Right lobe of liver (tissue), 6 donors: Measurements from ENCODE around the gene NBDY. TPM values are rescaled to one million over a fixed set of nuclear protein-coding genes. Genes with fewer than 3 reads are reported as not detected.

Experiments
- ATAC-seq, 4 donors: fragments of 200-7000 bp; cut with Tn5 transposase; one replicate each; pipeline ENCODE4 v1.9.1; 2020; ENCODE audit warnings: mild to moderate bottlenecking in 4 of 4, moderate library complexity in 4 of 4
- DNase-seq, 3 donors: peaks; one replicate each; pipeline ENCODE4 v3.0.0-alpha.2; 2020
- H3K27ac ChIP-seq, 3 donors: fragments of 200-600 bp; one replicate each; pipeline ENCODE4 v1.8.0; 2022
- H3K27me3 ChIP-seq, 2 donors: fragments of 200-600 bp; one replicate each; pipeline ENCODE4 v1.8.0; 2022
- H3K36me3 ChIP-seq, 4 donors: fragments of 200-600 bp; sonication (generic) in 1 of 4; one replicate each; pipeline versions ENCODE4 v1.5.1 to v1.8.0; 2017 to 2022; ENCODE audit warnings: control low read depth in 1 of 4
- H3K4me1 ChIP-seq, 4 donors: fragments of 200-600 bp; sonication (generic) in 1 of 4; one replicate each; pipeline versions ENCODE4 v1.5.1 to v1.8.0; 2017 to 2022; ENCODE audit warnings: control low read depth in 1 of 4
- H3K4me3 ChIP-seq, 3 donors: fragments of 200-600 bp; one replicate each; pipeline ENCODE4 v1.8.0; 2022
- H3K9me3 ChIP-seq, 4 donors: fragments of 200-600 bp; sonication (generic) in 1 of 4; one replicate each; pipeline versions ENCODE4 v1.5.1 to v1.8.0; 2017 to 2022; ENCODE audit warnings: control low read depth in 1 of 4
- POLR2A ChIP-seq: fragments of 450-650 bp; IDR thresholded peaks from one replicate; pipeline ENCODE4 v1.6.1; 2017; ENCODE audit warnings: antibody characterized with exemption, mild to moderate bottlenecking
- WGBS: methylation state at CpG from one replicate; pipeline ENCODE4 v1.1.6; 2018; ENCODE audit warnings: low coverage, low lambda C conversion rate; ENCODE audit not compliant: insufficient coverage; ENCODE audit errors: missing lambda C conversion rate; 5-methylcytosine and 5-hydroxymethylcytosine counted together
- intact Hi-C, 2 donors: fragments of 100-400 bp; cut with DNase I; formaldehyde crosslinking; loops; one replicate each; pipeline versions ENCODE4 v1.11.2 to v1.14.1; 2022
- total RNA-seq, 6 experiments: library from RNA; depleted of rRNA in 2 of 6; stranded (reverse); fragments of >200 nt in 2 of 6; fragmentation: NEBNext Ultra II Directional in 3 of 6; extraction: Animal tissue kit (Norgen Biotek cat#: 25700) in 3 of 6; gene quantifications; one replicate each; pipeline versions ENCODE4 v1.1.0 to v1.2.4, GENCODE V29; 2016 to 2023
- TF ChIP-seq, protein P1 (sequence below), 4 donors: fragments of 200-600 bp in 3 of 4; fragments of 450-650 bp in 1 of 4; IDR thresholded peaks; one replicate each; pipeline versions ENCODE4 v1.5.1 to v1.8.0; 2016 to 2022; ENCODE audit warnings: antibody characterized with exemption in 4 of 4, mild to moderate bottlenecking in 2 of 4
- donor health status: DM: no; HTN: yes; CAD: no.
- donor health status: DM: no; HTN: no; CAD: no.
- donor health status: DM: no; HTN: no; CAD: no.
- donor health status: DM: no; HTN: yes; CAD: no.
- donor health status: DM: no; HTN: yes; CAD: no.

The NBDY gene
- total RNA-seq, 6 experiments from 2014 or later, result 2.8 to 10.0 (median 5.4) TPM

DNA sequence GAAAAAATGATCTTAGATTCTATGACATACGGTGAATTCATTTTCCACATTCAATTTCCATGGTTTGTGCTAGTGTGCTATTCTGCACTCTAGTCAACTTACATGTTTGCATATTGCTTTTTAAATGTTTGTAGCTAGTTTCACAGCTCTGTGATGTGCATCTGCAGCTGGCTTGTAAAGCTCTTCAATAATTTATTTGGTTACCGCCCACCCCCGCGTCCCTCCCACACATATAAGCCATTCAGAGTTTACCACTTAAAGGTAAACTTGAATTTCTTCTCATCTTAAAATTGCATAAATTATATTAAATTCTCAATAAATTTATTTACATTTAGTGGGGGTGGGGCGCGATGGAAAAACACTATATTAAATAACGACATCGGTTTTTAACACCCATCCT lies 291 bp upstream of the NBDY start:
- no peak for TF ChIP-seq POLR2A
- TF ChIP-seq, protein P1, sequence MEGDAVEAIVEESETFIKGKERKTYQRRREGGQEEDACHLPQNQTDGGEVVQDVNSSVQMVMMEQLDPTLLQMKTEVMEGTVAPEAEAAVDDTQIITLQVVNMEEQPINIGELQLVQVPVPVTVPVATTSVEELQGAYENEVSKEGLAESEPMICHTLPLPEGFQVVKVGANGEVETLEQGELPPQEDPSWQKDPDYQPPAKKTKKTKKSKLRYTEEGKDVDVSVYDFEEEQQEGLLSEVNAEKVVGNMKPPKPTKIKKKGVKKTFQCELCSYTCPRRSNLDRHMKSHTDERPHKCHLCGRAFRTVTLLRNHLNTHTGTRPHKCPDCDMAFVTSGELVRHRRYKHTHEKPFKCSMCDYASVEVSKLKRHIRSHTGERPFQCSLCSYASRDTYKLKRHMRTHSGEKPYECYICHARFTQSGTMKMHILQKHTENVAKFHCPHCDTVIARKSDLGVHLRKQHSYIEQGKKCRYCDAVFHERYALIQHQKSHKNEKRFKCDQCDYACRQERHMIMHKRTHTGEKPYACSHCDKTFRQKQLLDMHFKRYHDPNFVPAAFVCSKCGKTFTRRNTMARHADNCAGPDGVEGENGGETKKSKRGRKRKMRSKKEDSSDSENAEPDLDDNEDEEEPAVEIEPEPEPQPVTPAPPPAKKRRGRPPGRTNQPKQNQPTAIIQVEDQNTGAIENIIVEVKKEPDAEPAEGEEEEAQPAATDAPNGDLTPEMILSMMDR (IDR thresholded peaks at IDR 0.05), result no peak
- no peak for DNase-seq
- no peak overlapping the region for H3K27ac ChIP-seq

DNA sequence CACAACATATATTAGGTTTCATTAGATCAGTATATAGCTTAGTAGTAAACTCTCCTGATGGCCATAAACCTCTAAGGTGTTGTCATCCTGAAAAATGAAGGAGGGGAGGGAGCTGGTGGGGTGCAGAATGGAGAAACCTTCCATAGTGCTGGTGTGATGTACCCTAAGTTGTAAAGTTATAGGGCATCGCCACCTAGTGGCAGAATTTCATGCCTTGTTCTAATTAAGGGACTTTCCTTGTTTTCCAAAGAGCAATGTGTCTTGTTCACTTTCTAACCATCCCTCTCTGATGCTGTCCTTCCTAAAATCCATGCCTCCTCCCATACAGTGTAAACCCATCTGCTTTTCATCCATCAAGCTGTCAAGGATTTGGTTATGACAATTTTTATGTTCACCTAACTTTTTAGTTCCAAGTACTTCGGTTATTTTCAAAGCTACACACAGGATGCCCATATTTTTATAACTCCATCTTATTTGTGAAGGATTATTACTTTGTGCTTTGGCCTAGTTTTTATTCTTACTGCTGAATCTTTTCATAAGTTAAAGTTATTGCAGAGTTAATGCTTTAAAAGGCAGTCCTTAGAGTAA lies 4.5 kb downstream of the NBDY start:
- Histone ChIP-seq H3K36me3 (no peaks in the 10 kb centered on the region), H3K27ac (no peak overlapping the region), H3K9me3 (no peaks in the 10 kb centered on the region), H3K4me1 (peaks cover 0 to 3% (median under 1%) of the 10 kb centered on the region in 4 donors), H3K27me3 (peaks cover 0 to 6% of the 10 kb centered on the region in 2 donors), H3K4me3 (no peak overlapping the region)
- ATAC-seq (peak; percentile 71 to 79 (median 76)), DNase-seq (peak in 1 of 3 donors; percentile 21)
- intact Hi-C loops, result no loop called here
- TF ChIP-seq, protein P1 (IDR thresholded peaks at IDR 0.05), result peak; percentile 48 to 81 (median 74)
- no peak for TF ChIP-seq POLR2A
- WGBS, result 38% methylated on average over 2 of the region's 2 CpGs

More for the DNA sequence above, 291 bp upstream of the NBDY start:
- Histone ChIP-seq H3K4me1 (peaks cover 0 to 15% (median 2%) of the 10 kb centered on the region in 4 donors), H3K36me3 (no peaks in the 10 kb centered on the region), H3K4me3 (peak overlapping the region in 2 of 3 donors; percentile 52 to 58), H3K9me3 (no peaks in the 10 kb centered on the region), H3K27me3 (peaks cover 0 to 4% of the 10 kb centered on the region in 2 donors)
- no peak for ATAC-seq
- 15% methylated on average over 8 of the region's 8 CpGs for WGBS
- intact Hi-C loops, result no loop called here

DNA sequence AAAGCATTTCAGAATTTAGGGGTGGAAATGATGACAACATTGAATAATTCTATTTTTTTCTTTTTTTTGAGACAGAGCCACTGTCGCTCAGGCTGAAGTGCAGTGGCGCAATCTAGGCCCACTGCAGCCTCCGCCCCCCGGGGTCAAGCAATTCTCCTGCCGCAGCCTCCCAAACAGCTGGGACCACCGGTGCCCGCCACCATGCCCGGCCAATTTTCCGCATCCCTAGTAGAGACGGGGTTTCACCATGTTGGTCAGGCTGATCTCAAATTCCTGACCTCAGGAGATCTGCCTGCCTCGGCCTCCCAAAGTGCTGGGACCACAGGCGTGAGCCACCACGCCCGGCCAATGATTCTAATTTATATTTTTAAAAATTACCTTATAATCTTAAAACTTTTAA lies 7.2 kb downstream of the NBDY start:
- Histone ChIP-seq H3K4me1 (peaks cover 0 to 2% (median 0%) of the 10 kb centered on the region in 4 donors), H3K27me3 (peaks cover 0 to 4% of the 10 kb centered on the region in 2 donors), H3K9me3 (no peaks in the 10 kb centered on the region), H3K27ac (no peak overlapping the region), H3K4me3 (no peak overlapping the region), H3K36me3 (no peaks in the 10 kb centered on the region)
- WGBS, result 85% methylated on average over 14 of the region's 14 CpGs
- intact Hi-C loops, result no loop called here
- DNase-seq (no peak), ATAC-seq (no peak)
- TF ChIP-seq POLR2A, result no peak
- TF ChIP-seq, protein P1 (IDR thresholded peaks at IDR 0.05), result no peak

DNA sequence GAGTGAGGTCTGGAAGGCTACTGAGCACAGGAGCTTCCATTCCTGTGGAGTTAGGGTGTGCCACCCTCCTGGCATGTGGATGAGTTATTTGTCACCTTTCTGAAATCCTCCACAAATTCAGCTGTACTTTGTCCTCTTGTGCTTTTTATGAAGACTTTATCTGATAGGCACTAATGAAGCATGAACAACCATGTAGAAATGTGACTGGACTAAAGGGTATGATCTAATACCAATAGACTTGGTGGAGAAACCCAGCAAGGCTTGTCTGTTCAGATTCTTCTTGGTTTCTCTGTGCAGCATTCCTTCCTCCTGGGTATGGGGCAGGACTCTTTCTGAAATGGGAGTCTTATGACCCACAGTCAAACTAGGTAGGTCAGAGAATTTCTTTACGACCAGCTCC lies 9.6 kb downstream of the NBDY start:
- 40% methylated on average over 1 of the region's 1 CpG for WGBS
- Histone ChIP-seq H3K27ac (no peak overlapping the region), H3K36me3 (no peaks in the 10 kb centered on the region), H3K27me3 (peaks cover 0 to 8% of the 10 kb centered on the region in 2 donors), H3K4me1 (peaks cover 0 to 2% (median 0%) of the 10 kb centered on the region in 4 donors), H3K4me3 (no peak overlapping the region), H3K9me3 (no peaks in the 10 kb centered on the region)
- DNase-seq, result no peak
- ATAC-seq, result peak; percentile 43 to 90 (median 52)
- TF ChIP-seq, protein P1 (IDR thresholded peaks at IDR 0.05), result no peak
- TF ChIP-seq POLR2A, result no peak
- intact Hi-C loops, result no loop called here
